HepG2 (cell line): Measurements from ENCODE around the gene ENDOU. TPM values are rescaled to one million over a fixed set of nuclear protein-coding genes. Genes with fewer than 3 reads are reported as not detected.

ENCODE experiments used
- ATAC-seq: fragments of 200-7000 bp; cut with Tn5 transposase; 3 replicates; pipeline ENCODE4 v1.9.1; 2020; ENCODE audit warnings: mild to moderate bottlenecking, moderate library complexity
- BruUV-seq: library from RNA; stranded (reverse); fragments of 400-500 nt; replicated peaks from 2 replicates; lab custom pipeline; 2021; lab: Mats Ljungman, UMichigan
- CTCF ChIA-PET: fragments of 300-600 bp; formaldehyde crosslinking; extraction: SDS; loops from one replicate; lab custom pipeline; 2021; ENCODE audit warnings: low total read pairs, inconsistent platforms, low intra/inter-chr PET ratio; lab: Yijun Ruan, JAX
- POLR2A ChIA-PET: fragments of 350-600 bp; sonication (Branson Sonifier 250); formaldehyde crosslinking; loops from one replicate; lab custom pipeline; 2020; ENCODE audit warnings: antibody characterized with exemption, inconsistent platforms; lab: Yijun Ruan, JAX
- DNase-seq: peaks from one replicate; pipeline ENCODE4 v3.0.0-alpha.2; 2015; ENCODE audit warnings: low spot score
- FAIRE-seq: peaks from 3 replicates; lab custom pipeline; 2011; peaks lifted over from hg19 to GRCh38; lab: Jason Lieb, UNC
- H2AFZ ChIP-seq: one replicate; pipeline ENCODE4 v1.6.1; 2011; ENCODE audit warnings: low read length, inconsistent platforms
- H3K27ac ChIP-seq: fragments of 300-600 bp; 3 replicates; pipeline ENCODE4 v1.8.0; 2011; ENCODE audit warnings: mixed run types, mild to moderate bottlenecking, mixed read lengths, low read length, inconsistent platforms; ENCODE audit not compliant: insufficient read depth; ENCODE audit errors: extremely low read length
- H3K27me3 ChIP-seq, 2 experiments: fragments of 200-600 bp in 1 of 2; 2 replicates in 1 of 2; 3 replicates in 1 of 2; pipeline versions ENCODE4 v1.6.0 to v1.8.0; 2011; ENCODE audit warnings: low read length in 2 of 2, mild to moderate bottlenecking in 2 of 2, moderate library complexity in 2 of 2, inconsistent platforms in 1 of 2; ENCODE audit not compliant: insufficient read depth in 2 of 2, control insufficient read depth in 1 of 2
- H3K36me3 ChIP-seq, 2 experiments: fragments of 200-600 bp in 1 of 2; replicated peaks in 1 of 2; 2 replicates in 1 of 2; 3 replicates in 1 of 2; pipeline versions ENCODE4 v1.5.1 to v1.8.0; 2011; ENCODE audit warnings: low read length in 2 of 2, inconsistent platforms in 1 of 2; ENCODE audit not compliant: insufficient read depth in 2 of 2, control insufficient read depth in 1 of 2
- H3K4me1 ChIP-seq: 2 replicates; pipeline ENCODE4 v1.5.1; 2012; ENCODE audit warnings: low read length, inconsistent platforms; ENCODE audit not compliant: insufficient read depth
- H3K4me2 ChIP-seq: 2 replicates; pipeline ENCODE4 v1.6.0; 2011; ENCODE audit warnings: low read depth, low read length, inconsistent platforms
- H3K4me3 ChIP-seq, 3 experiments: fragments of 200-600 bp in 1 of 3; sonication (generic), shearing (Covaris generic) in 1 of 3; replicated peaks in 1 of 3; 2 replicates each; pipeline ENCODE4 v1.5.1; 2011 to 2016; ENCODE audit warnings: low read length in 3 of 3, inconsistent platforms in 2 of 3, low read depth in 2 of 3, mild to moderate bottlenecking in 2 of 3, control low read depth in 1 of 3, mixed read lengths in 1 of 3; ENCODE audit not compliant: insufficient read depth in 1 of 3
- H3K79me2 ChIP-seq: one replicate; pipeline ENCODE4 v1.6.1; 2011; ENCODE audit warnings: low read length, inconsistent platforms; ENCODE audit not compliant: insufficient read depth
- H3K9ac ChIP-seq: 2 replicates; pipeline ENCODE4 v1.6.0; 2011; ENCODE audit warnings: mild to moderate bottlenecking, low read depth, low read length, inconsistent platforms; ENCODE audit not compliant: insufficient read depth
- H3K9me3 ChIP-seq: 2 replicates; pipeline ENCODE4 v1.5.1; 2012; ENCODE audit warnings: mild to moderate bottlenecking, low read length
- H4K20me1 ChIP-seq: 2 replicates; pipeline ENCODE4 v1.6.0; 2011; ENCODE audit warnings: inconsistent platforms, mild to moderate bottlenecking, low read length, moderate library complexity; ENCODE audit not compliant: insufficient read depth
- AHR ChIP-seq: IDR thresholded peaks from 2 replicates; pipeline ENCODE4 v1.6.1; 2018; ENCODE audit warnings: missing genetic modification reagents, missing compliant biosample characterization
- BATF2 ChIP-seq: sonication (generic); formaldehyde crosslinking; IDR thresholded peaks from 2 replicates; pipeline ENCODE4 v1.8.0; 2022; ENCODE audit warnings: mild to moderate bottlenecking, missing genetic modification reagents, moderate library complexity
- CENPBD1 ChIP-seq: sonication (generic); formaldehyde crosslinking; IDR thresholded peaks from 2 replicates; pipeline ENCODE4 v1.8.0; 2022; ENCODE audit warnings: missing genetic modification reagents, low read depth, mild to moderate bottlenecking, borderline replicate concordance
- DZIP1 ChIP-seq: sonication (generic); formaldehyde crosslinking; IDR thresholded peaks from 2 replicates; pipeline ENCODE4 v1.5.0; 2020; ENCODE audit warnings: mild to moderate bottlenecking, missing genetic modification reagents
- FOXA1 ChIP-seq, 2 experiments: fragments of 450-650 bp in 1 of 2; sonication (generic) in 1 of 2; formaldehyde crosslinking in 1 of 2; IDR thresholded peaks; 2 replicates each; pipeline versions ENCODE4 v1.4.0 to v1.6.1; 2016 to 2020; ENCODE audit warnings: missing genetic modification reagents in 1 of 2
- HNRNPLL ChIP-seq: fragments of 200-400 bp; formaldehyde crosslinking; IDR thresholded peaks from 2 replicates; pipeline ENCODE4 v1.6.1; 2017; ENCODE audit warnings: mild to moderate bottlenecking, low read depth, low read length; ENCODE audit not compliant: poor library complexity, severe bottlenecking
- MIER2 ChIP-seq: IDR thresholded peaks from 2 replicates; pipeline ENCODE4 v1.6.1; 2016; ENCODE audit warnings: missing biosample characterization, missing genetic modification reagents
- PCBP1 ChIP-seq: fragments of 200-400 bp; formaldehyde crosslinking; IDR thresholded peaks from 2 replicates; pipeline ENCODE4 v1.6.1; 2017; ENCODE audit warnings: mild to moderate bottlenecking, low read depth, low read length, borderline replicate concordance
- RBAK ChIP-seq: sonication (generic); formaldehyde crosslinking; IDR thresholded peaks from 2 replicates; pipeline ENCODE4 v1.5.1; 2020; ENCODE audit warnings: mild to moderate bottlenecking, missing genetic modification reagents
- RERE ChIP-seq: IDR thresholded peaks from 2 replicates; pipeline ENCODE4 v1.6.1; 2016; ENCODE audit warnings: low read depth, missing genetic modification reagents, missing compliant biosample characterization
- SALL1 ChIP-seq: sonication (generic); formaldehyde crosslinking; IDR thresholded peaks from 2 replicates; pipeline ENCODE4 v1.8.0; 2022; ENCODE audit warnings: mild to moderate bottlenecking, missing genetic modification reagents
- WIZ ChIP-seq: sonication (generic); formaldehyde crosslinking; IDR thresholded peaks from 2 replicates; pipeline ENCODE4 v1.5.1; 2020; ENCODE audit warnings: mild to moderate bottlenecking, missing genetic modification reagents
- ZNF17 ChIP-seq: sonication (generic); formaldehyde crosslinking; IDR thresholded peaks from 2 replicates; pipeline ENCODE4 v1.5.0; 2020; ENCODE audit warnings: mild to moderate bottlenecking, missing genetic modification reagents
- ZNF253 ChIP-seq: sonication (generic); formaldehyde crosslinking; IDR thresholded peaks from 2 replicates; pipeline ENCODE4 v1.8.0; 2022; ENCODE audit warnings: mild to moderate bottlenecking, missing genetic modification reagents, borderline replicate concordance
- ZNF430 ChIP-seq: sonication (generic); formaldehyde crosslinking; IDR thresholded peaks from 2 replicates; pipeline ENCODE4 v1.9.0; 2021; ENCODE audit warnings: mild to moderate bottlenecking, missing genetic modification reagents
- ZNF775 ChIP-seq: sonication (generic); formaldehyde crosslinking; IDR thresholded peaks from 2 replicates; pipeline ENCODE4 v1.4.0; 2020; ENCODE audit warnings: missing genetic modification reagents, mild to moderate bottlenecking, moderate library complexity, borderline replicate concordance
- ZNF879 ChIP-seq: sonication (generic); formaldehyde crosslinking; IDR thresholded peaks from 2 replicates; pipeline ENCODE4 v1.8.1; 2023; ENCODE audit warnings: missing genetic modification reagents
- WGBS: methylation state at CpG from one replicate; pipeline ENCODE4 v1.1.6; 2017; ENCODE audit warnings: low lambda C conversion rate; 5-methylcytosine and 5-hydroxymethylcytosine counted together
- in situ Hi-C: cut with HindIII; loops from 2 replicates; pipeline ENCODE4 v1.10.0; 2017; ENCODE audit warnings: low pct_unique_long_range_greater_than_20kb; ENCODE audit not compliant: extremely low pct_ligation_motif_present
- intact Hi-C: fragments of 100-400 bp; cut with micrococcal nuclease; formaldehyde crosslinking; loops from one replicate; pipeline ENCODE4 v1.10.0; 2022; ENCODE audit not compliant: unreplicated experiment
- polyA plus RNA-seq, 8 experiments: library from polyadenylated mRNA; depleted of rRNA in 3 of 8; stranded (reverse) in 7 of 8; unstranded in 1 of 8; fragments of >200 nt; fragmentation: Illumina TruSeq in 4 of 8; extraction: Trizol in 4 of 8; gene quantifications; 2 replicates each; pipeline versions ENCODE4 v1.2.1 to v1.2.3, GENCODE V29; 2011 to 2016; ENCODE audit warnings: low read depth in 4 of 8, missing spikeins in 1 of 8, mixed read lengths in 1 of 8; ENCODE audit not compliant: insufficient read depth in 1 of 8
- total RNA-seq, 5 experiments: library from RNA; depleted of rRNA; stranded (reverse); fragments of >200 nt; fragmentation: Illumina TruSeq; extraction: Trizol; gene quantifications; 2 replicates each; pipeline ENCODE4 v1.2.3, GENCODE V29; 2016; ENCODE audit warnings: low read depth in 1 of 5

ENDOU gene
- total and polyA plus RNA-seq, 2 of the 13 experiments (the other 11 are each of a cell fraction or from before 2014, with no cell fraction given) = not detected

- BruUV-seq = no TSS peak
- no peak for FAIRE-seq
- in situ Hi-C loops = no loop called here
- TF ChIP-seq CENPBD1 (CRISPR knock-in tag) (no peak), SALL1 (CRISPR knock-in tag) (no peak), DZIP1 (CRISPR knock-in tag) (no peak), PCBP1 (no peak), ZNF253 (CRISPR knock-in tag) (no peak), FOXA1 (IDR thresholded peaks at IDR 0.05) (no peak), FOXA1 (CRISPR knock-in tag; IDR thresholded peaks at IDR 0.05) (no peak), RBAK (CRISPR knock-in tag) (no peak), HNRNPLL (no peak), ZNF775 (CRISPR knock-in tag) (no peak), BATF2 (CRISPR knock-in tag) (no peak), MIER2 (CRISPR knock-in tag) (no peak), ZNF17 (CRISPR knock-in tag) (no peak), WIZ (CRISPR knock-in tag) (no peak), ZNF879 (no peak), ZNF430 (CRISPR knock-in tag) (no peak), AHR (CRISPR knock-in tag) (no peak), RERE (CRISPR knock-in tag) (no peak)
Observed at GRCh38 chr12:47748899-47749298, 23.6 kb upstream of the ENDOU start.

More at GRCh38 chr12:47748899-47749298, 23.6 kb upstream of the ENDOU start:
- Histone ChIP-seq H3K4me2 (no peak overlapping the region), H3K27ac (no peak overlapping the region), H3K36me3 (no peaks in the 10 kb centered on the region), H3K9me3 (no peaks in the 10 kb centered on the region), H2AFZ (no peak overlapping the region), H3K4me3 (no peak overlapping the region), H3K9ac (no peak overlapping the region), H3K4me1 (peaks cover 22% of the 10 kb centered on the region), H4K20me1 (no peaks in the 10 kb centered on the region), H3K79me2 (no peaks in the 10 kb centered on the region), H3K27me3 (peaks cover 19 to 65% of the 10 kb centered on the region in 2 experiments; a peak in 4 of 5 replicates)
- ATAC-seq (no peak), DNase-seq (no peak)
- intact Hi-C loops = no loop called here
- WGBS = 6% methylated on average over 2 of the region's 3 CpGs
- ChIA-PET POLR2A (no interaction called here), CTCF (interaction anchor here (1.1 kb wide), 1 partner anchor 10 kb away, joined by 3 read pairs; the partner anchor contains the start of gene RAPGEF3)
